Measurements from ENCODE around the gene CNPY4. TPM values are rescaled to one million over a fixed set of nuclear protein-coding genes. Genes with fewer than 3 reads are reported as not detected.

Gene CNPY4
- total RNA-seq, 1 donor = 25.4 TPM

DNA sequence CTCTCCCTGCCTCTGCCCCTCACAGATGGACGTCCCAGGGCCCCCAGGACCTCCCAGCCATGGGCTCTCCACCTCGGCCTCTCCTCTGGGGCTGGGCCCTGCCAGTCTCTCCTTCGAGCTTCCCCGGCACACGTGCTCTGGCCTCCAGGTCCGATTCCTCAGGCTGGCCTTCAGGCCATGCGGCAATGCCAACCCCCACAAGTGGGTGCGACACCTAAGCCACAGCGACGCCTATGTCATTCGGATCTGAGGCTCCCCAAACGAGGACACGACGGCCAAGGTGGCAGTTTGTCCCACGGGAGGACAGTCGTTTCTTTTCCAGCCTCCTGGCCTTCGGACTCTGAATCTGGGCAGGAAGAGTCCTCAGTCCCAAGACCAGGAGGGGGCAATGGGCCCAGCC, 12.8 kb upstream of the CNPY4 start:
- TF ChIP-seq, protein P1, sequence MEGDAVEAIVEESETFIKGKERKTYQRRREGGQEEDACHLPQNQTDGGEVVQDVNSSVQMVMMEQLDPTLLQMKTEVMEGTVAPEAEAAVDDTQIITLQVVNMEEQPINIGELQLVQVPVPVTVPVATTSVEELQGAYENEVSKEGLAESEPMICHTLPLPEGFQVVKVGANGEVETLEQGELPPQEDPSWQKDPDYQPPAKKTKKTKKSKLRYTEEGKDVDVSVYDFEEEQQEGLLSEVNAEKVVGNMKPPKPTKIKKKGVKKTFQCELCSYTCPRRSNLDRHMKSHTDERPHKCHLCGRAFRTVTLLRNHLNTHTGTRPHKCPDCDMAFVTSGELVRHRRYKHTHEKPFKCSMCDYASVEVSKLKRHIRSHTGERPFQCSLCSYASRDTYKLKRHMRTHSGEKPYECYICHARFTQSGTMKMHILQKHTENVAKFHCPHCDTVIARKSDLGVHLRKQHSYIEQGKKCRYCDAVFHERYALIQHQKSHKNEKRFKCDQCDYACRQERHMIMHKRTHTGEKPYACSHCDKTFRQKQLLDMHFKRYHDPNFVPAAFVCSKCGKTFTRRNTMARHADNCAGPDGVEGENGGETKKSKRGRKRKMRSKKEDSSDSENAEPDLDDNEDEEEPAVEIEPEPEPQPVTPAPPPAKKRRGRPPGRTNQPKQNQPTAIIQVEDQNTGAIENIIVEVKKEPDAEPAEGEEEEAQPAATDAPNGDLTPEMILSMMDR (IDR thresholded peaks at IDR 0.05; ENCODE audit: insufficient read depth, low read length) = no peak
- no peak for DNase-seq (ENCODE audit: low read depth)
- no peak overlapping the region for H3K4me3 ChIP-seq (ENCODE audit: low read depth, low read length)

DNA sequence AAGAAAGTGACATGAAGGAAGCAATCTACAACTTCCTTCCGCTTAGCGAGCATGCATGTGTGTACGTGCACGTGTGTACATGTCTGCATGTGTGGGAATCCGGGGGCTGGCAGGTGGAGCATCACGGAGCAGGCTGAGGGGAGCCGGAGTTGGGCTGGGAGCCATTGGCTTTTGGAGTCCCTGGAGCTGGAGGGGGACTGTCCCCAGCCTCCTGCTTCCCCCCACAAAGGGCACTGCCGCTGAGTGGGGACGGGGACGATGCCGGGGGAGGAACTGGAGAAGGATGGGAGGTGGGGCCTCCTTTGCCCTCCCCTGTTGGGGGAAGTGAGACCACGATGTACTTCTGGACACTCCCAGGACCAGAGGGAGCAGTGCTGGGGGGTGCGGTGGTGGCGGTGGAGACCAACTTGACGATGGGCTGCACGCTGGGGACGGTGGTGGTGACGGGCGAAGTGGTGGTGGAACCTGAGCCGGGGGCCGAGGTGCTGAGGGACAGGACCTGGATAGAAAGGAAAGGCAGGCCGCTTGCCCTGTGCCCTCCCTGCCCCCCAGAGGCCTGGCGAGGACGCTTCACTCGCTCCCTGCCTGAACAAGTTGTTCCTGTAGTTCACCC, 12.2 kb upstream of the CNPY4 start:
- no peak overlapping the region for H3K4me3 ChIP-seq (ENCODE audit: low read depth, low read length)
- TF ChIP-seq, protein P1 (IDR thresholded peaks at IDR 0.05; ENCODE audit: insufficient read depth, low read length) = no peak
- no peak for DNase-seq (ENCODE audit: low read depth)

DNA sequence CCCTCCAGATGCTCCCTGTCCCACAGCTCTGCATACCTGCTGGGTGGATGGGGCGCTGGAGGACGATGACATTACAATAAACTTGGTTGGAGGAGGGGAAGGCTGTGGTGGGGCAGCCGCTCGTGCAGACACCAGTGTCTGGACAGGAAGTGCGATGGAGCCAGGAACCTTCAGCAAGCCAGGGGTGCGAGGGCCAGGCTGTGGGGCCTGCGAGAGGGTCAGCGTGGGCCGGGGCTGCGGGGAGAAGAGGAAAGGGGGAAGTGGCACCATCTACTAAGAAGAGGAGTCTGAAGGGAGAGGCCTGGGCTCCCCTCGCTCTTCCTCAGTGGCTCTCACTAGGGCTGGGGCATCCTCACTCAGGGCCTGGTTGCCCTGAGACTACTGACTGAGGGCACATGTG, 11.5 kb upstream of the CNPY4 start:
- H3K4me3 ChIP-seq (ENCODE audit: low read depth, low read length) = no peak overlapping the region
- TF ChIP-seq, protein P1 (IDR thresholded peaks at IDR 0.05; ENCODE audit: insufficient read depth, low read length) = no peak
- no peak for DNase-seq (ENCODE audit: low read depth)

DNA sequence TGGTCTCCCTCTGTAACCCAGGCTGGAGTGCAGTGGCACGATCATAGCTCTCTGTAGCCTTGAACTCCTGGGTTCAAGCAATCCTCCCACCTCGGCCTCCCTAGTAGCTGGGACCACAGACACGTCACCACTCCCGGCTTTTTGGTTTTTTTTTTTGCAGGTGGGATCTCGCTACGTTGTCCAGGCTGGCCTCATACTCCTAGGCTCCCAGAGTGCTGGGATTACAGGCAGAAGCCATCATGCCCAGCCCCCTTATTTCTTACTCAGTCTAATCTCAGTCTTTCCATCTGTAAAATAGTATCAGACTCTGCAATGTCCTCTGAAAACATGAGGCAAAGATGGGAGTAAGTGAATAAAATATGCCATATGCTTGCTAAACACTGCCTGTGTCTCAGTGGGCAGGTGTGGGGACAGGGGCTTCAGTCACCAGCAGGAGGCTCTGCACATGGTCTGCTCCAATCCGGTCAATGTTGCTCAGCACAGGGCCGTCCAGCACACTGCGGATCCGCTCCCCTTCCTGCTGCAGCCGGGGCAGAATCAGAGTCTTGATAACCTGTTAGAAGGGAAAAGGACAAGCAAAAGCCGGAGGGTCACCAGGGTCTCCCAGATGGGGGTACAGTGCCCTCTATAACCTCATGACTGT, 9.8 kb upstream of the CNPY4 start:
- H3K4me3 ChIP-seq (ENCODE audit: low read depth, low read length) = no peak overlapping the region
- TF ChIP-seq, protein P1 (IDR thresholded peaks at IDR 0.05; ENCODE audit: insufficient read depth, low read length) = no peak
- no peak for DNase-seq (ENCODE audit: low read depth)

DNA sequence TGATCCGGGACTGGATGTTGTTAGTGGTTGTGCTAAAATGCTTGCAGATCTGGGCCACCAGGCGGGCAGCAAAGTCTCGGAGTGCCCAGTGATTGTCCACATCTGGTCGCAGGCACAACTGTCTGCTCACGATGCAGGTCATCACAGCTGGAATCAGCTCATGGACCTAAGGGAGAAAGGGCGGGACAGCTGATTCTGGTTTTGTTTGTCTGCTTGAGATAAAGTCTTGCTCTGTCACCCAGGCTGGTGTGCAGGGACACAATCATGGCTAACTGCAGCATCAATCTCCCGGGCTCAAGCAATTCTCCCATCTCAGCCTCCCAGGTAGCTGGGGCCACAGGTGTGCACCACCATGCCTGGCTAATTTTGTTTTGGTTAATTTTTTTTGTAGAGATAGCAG, 8.3 kb upstream of the CNPY4 start:
- no peak for DNase-seq (ENCODE audit: low read depth)
- H3K4me3 ChIP-seq (ENCODE audit: low read depth, low read length) = no peak overlapping the region
- TF ChIP-seq, protein P1 (IDR thresholded peaks at IDR 0.05; ENCODE audit: insufficient read depth, low read length) = no peak

DNA sequence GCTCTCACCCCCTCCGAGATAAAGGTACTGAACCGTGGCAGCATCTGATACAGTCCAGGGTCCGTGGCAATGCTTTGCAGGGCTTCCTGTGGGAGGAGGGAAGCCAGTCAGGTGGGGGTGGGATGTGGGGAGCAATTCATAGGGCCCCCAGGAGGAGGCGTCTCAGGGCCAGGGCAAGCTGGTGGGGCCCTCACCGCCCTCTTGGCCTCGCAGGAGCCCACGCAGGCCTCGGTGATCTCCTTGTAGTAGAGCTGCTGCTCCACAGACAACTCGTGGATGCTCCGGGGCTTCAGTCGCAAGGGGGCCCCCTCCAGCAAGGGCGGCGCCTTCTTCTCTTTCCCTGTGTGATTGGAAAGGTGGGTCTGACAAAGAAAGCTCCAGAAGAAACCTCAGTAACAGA, 7.5 kb upstream of the CNPY4 start:
- H3K4me3 ChIP-seq (ENCODE audit: low read depth, low read length) = no peak overlapping the region
- TF ChIP-seq, protein P1 (IDR thresholded peaks at IDR 0.05; ENCODE audit: insufficient read depth, low read length) = no peak
- no peak for DNase-seq (ENCODE audit: low read depth)
